ENCODE measurements around the gene PCDHA3.
"Not testable (repeated sequence)": the region's sequence is repeated elsewhere in the genome, so short reads cannot be mapped to it uniquely, and the experiment has no call there.

Gene PCDHA3

GRCh38 chr5:140800816-140801493, at the start of gene PCDHA3:
PCDHA3 (plus strand) TSS chr5:140801057.
- DNase-seq (ENCODE audit: low spot score), result no peak
- no peak for TF ChIP-seq CTCF (IDR thresholded peaks at IDR 0.05; ENCODE audit: borderline replicate concordance, control extremely low read depth, extremely low read depth, insufficient read depth, missing control alignments)
- in situ Hi-C loops (cut with MboI; ENCODE audit: low sequenced_read_pairs, unreplicated experiment), result no loop called here

GRCh38 chr5:140753561-140753960, 47.3 kb upstream of the PCDHA3 start:
- no peak for TF ChIP-seq CTCF (IDR thresholded peaks at IDR 0.05; ENCODE audit: borderline replicate concordance, control extremely low read depth, extremely low read depth, insufficient read depth, missing control alignments)
- in situ Hi-C loops (cut with MboI; ENCODE audit: low sequenced_read_pairs, unreplicated experiment), result no loop called here
- DNase-seq (ENCODE audit: low spot score), result no peak

- no peak for DNase-seq (ENCODE audit: low spot score)
- no peak for TF ChIP-seq CTCF (IDR thresholded peaks at IDR 0.05; ENCODE audit: borderline replicate concordance, control extremely low read depth, extremely low read depth, insufficient read depth, missing control alignments)
- in situ Hi-C loops (cut with MboI; ENCODE audit: low sequenced_read_pairs, unreplicated experiment), result no loop called here
These were observed 36.5 kb upstream of the PCDHA3 start for GRCh38 chr5:140764177-140764973.

- DNase-seq (ENCODE audit: low spot score), result no peak
- in situ Hi-C loops (cut with MboI; ENCODE audit: low sequenced_read_pairs, unreplicated experiment), result no loop called here
- no peak for TF ChIP-seq CTCF (IDR thresholded peaks at IDR 0.05; ENCODE audit: borderline replicate concordance, control extremely low read depth, extremely low read depth, insufficient read depth, missing control alignments)
These were observed 33.4 kb upstream of the PCDHA3 start for GRCh38 chr5:140767444-140767843.

- in situ Hi-C loops (cut with MboI; ENCODE audit: low sequenced_read_pairs, unreplicated experiment), result no loop called here
- no peak for DNase-seq (ENCODE audit: low spot score)
- TF ChIP-seq CTCF (IDR thresholded peaks at IDR 0.05; ENCODE audit: borderline replicate concordance, control extremely low read depth, extremely low read depth, insufficient read depth, missing control alignments), result no peak
These were observed 20.3 kb upstream of the PCDHA3 start for GRCh38 chr5:140780512-140780911.

- no peak for TF ChIP-seq CTCF (IDR thresholded peaks at IDR 0.05; ENCODE audit: borderline replicate concordance, control extremely low read depth, extremely low read depth, insufficient read depth, missing control alignments)
- in situ Hi-C loops (cut with MboI; ENCODE audit: low sequenced_read_pairs, unreplicated experiment), result no loop called here
- no peak for DNase-seq (ENCODE audit: low spot score)
These were observed 14.8 kb upstream of the PCDHA3 start, which contains the start of gene PCDHA1 for GRCh38 chr5:140785905-140786686. PCDHA1 (plus strand) TSS chr5:140786140.

GRCh38 chr5:140787422-140787821, 13.4 kb upstream of the PCDHA3 start:
- DNase-seq (ENCODE audit: low spot score); in situ Hi-C loops (cut with MboI; ENCODE audit: low sequenced_read_pairs, unreplicated experiment): not testable (repeated sequence)

- DNase-seq (ENCODE audit: low spot score); in situ Hi-C loops (cut with MboI; ENCODE audit: low sequenced_read_pairs, unreplicated experiment): not testable (repeated sequence)
These were observed 12.9 kb upstream of the PCDHA3 start for GRCh38 chr5:140787849-140788504.
